ENCODE results near the gene TMTC2. TPM values are rescaled to one million over a fixed set of nuclear protein-coding genes. Genes with fewer than 3 reads are reported as not detected.

TMTC2 gene
- total RNA-seq, 6 experiments from 2014 or later = 0.75 to 3.2 (median 1.1) TPM

DNA sequence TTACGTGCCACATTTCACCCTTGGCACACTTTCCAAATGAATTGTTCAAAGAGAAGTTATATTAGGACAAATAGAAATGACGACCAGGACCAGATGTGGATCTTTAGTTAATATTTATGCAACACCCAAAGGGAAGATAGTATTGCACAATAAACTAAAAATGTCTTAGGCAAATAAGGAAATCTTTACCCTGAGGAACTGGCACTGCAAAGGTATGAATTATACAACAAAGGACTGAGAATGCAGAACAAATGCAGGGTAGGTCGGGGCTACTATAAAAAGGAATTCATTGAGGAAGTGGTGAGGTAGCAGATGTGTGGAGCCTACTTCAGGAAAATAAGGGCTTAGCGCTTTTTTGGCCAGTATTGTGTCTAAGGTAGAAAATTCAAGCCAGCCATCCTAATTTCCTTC is 3.9 kb upstream of the TMTC2 start:
- Mint-ChIP-seq H3K4me3 (no peak overlapping the region), H3K9me3 (no peaks in the 10 kb centered on the region), H3K27me3 (ENCODE audit: insufficient read depth) (0 out of 2 replicates have a peak, but pooled peaks cover 4% of the 10 kb centered on the region), H3K4me1 (ENCODE audit: low read depth) (peaks cover 2% of the 10 kb centered on the region), H3K27ac (no peak overlapping the region), H3K36me3 (ENCODE audit: low read depth) (no peaks in the 10 kb centered on the region)
- DNase-seq = no peak
- TF ChIP-seq, protein P1, sequence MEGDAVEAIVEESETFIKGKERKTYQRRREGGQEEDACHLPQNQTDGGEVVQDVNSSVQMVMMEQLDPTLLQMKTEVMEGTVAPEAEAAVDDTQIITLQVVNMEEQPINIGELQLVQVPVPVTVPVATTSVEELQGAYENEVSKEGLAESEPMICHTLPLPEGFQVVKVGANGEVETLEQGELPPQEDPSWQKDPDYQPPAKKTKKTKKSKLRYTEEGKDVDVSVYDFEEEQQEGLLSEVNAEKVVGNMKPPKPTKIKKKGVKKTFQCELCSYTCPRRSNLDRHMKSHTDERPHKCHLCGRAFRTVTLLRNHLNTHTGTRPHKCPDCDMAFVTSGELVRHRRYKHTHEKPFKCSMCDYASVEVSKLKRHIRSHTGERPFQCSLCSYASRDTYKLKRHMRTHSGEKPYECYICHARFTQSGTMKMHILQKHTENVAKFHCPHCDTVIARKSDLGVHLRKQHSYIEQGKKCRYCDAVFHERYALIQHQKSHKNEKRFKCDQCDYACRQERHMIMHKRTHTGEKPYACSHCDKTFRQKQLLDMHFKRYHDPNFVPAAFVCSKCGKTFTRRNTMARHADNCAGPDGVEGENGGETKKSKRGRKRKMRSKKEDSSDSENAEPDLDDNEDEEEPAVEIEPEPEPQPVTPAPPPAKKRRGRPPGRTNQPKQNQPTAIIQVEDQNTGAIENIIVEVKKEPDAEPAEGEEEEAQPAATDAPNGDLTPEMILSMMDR (IDR thresholded peaks at IDR 0.05) = no peak

- Mint-ChIP-seq H3K9me3 (no peaks in the 10 kb centered on the region), H3K36me3 (ENCODE audit: low read depth) (no peaks in the 10 kb centered on the region), H3K27me3 (ENCODE audit: insufficient read depth) (peaks cover 6% of the 10 kb centered on the region; the same call in 1 of the 2 replicates), H3K4me3 (peak overlapping the region; percentile 93), H3K4me1 (ENCODE audit: low read depth) (peaks cover 13% of the 10 kb centered on the region), H3K27ac (peak overlapping the region; percentile 26)
- TF ChIP-seq, protein P1 (IDR thresholded peaks at IDR 0.05) = peak; percentile 96
- peak; percentile 89 for DNase-seq
Measured at GRCh38 chr12:82685790-82686167, 927 bp upstream of the TMTC2 start.

- H3K4me1 Mint-ChIP-seq (ENCODE audit: low read depth) = peaks cover 13% of the 10 kb centered on the region
Measured at GRCh38 chr12:82687021-82688011, 610 bp downstream of the TMTC2 start.

GRCh38 chr12:82688035-82688501 is 1.4 kb downstream of the TMTC2 start:
- Mint-ChIP-seq H3K36me3 (ENCODE audit: low read depth) (no peaks in the 10 kb centered on the region), H3K4me1 (ENCODE audit: low read depth) (peaks cover 13% of the 10 kb centered on the region), H3K27ac (no peak overlapping the region), H3K9me3 (no peaks in the 10 kb centered on the region), H3K4me3 (peak overlapping the region; percentile 93), H3K27me3 (ENCODE audit: insufficient read depth) (peaks cover 2% of the 10 kb centered on the region; the same call in 1 of the 2 replicates)
- DNase-seq = peak; percentile 3
- TF ChIP-seq, protein P1 (IDR thresholded peaks at IDR 0.05) = peak; percentile 24; the same call in 1 of the 2 replicates

More at GRCh38 chr12:82687021-82688011, 610 bp downstream of the TMTC2 start:
- Mint-ChIP-seq H3K27ac (no peak overlapping the region), H3K9me3 (no peaks in the 10 kb centered on the region), H3K4me3 (peak overlapping the region; percentile 93), H3K36me3 (ENCODE audit: low read depth) (no peaks in the 10 kb centered on the region), H3K27me3 (ENCODE audit: insufficient read depth) (peaks cover 2% of the 10 kb centered on the region; the same call in 1 of the 2 replicates)
- DNase-seq = peak; percentile 2
- TF ChIP-seq, protein P1 (IDR thresholded peaks at IDR 0.05) = no peak; the same call in 1 of the 2 replicates

DNA sequence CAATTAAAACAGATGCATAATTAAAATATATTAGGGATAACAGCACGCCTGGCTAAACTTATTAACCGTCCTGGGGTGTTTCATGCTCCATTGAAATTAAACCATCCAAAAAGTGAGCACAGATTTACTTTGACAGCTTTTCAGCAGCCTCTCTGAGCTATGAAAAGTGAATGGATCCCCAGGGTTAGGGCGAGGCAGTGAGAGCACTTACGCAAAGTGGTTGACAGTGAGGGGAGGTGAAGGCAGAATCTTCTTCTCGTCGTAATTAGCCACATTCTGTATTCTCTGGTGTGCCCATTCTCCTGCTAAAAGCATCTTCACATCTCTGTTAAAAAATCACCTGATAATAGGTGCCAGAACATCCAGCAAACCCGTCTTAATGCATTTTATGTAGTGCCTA is 1.9 kb downstream of the TMTC2 start:
- no peak for DNase-seq
- peaks cover 2% of the 10 kb centered on the region; the same call in 1 of the 2 replicates for H3K27me3 Mint-ChIP-seq (ENCODE audit: insufficient read depth)
- no peak overlapping the region for H3K27ac Mint-ChIP-seq
- H3K4me3 Mint-ChIP-seq = peak overlapping the region; percentile 93
- TF ChIP-seq, protein P1 (IDR thresholded peaks at IDR 0.05) = no peak
- H3K9me3 Mint-ChIP-seq = no peaks in the 10 kb centered on the region
- peaks cover 13% of the 10 kb centered on the region for H3K4me1 Mint-ChIP-seq (ENCODE audit: low read depth)
- H3K36me3 Mint-ChIP-seq (ENCODE audit: low read depth) = no peaks in the 10 kb centered on the region
